Measurements from ENCODE around the gene TGM3. TPM values are rescaled to one million over a fixed set of nuclear protein-coding genes. Genes with fewer than 3 reads are reported as not detected.

Gene TGM3
- polyA plus RNA-seq, 1 donor (not counting 4 experiments of a cell fraction or from before 2014, with no cell fraction given): 0.08 TPM

DNA sequence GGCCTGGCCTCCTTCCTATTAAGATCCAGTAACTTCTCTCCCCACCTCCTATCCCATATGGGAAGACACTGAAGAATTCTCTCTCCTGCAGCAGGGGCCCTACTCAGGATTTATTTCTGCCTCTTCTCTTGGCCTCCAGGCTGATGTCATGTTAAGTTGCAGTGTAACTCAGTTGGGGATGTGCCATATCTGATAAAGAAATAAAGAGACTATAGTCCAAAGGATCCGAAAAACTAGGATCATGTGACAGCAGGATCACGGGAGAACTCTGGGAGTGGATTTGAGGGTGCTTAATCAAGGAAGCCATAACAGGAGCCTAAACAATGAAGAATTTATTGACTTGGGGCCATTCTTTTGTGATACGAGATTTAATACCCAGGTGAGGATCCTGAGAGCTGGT lies 46.4 kb downstream of the TGM3 start:
- dilution Hi-C loops (cut with MboI; ENCODE audit: extremely low pct_ligation_motif_present, low sequenced_read_pairs): no loop called here
- Histone ChIP-seq H3K9me3 (ENCODE audit: control insufficient read depth, low read depth, low read length) (no peaks in the 10 kb centered on the region), H3K9me1 (ENCODE audit: control insufficient read depth, extremely low read depth, insufficient read depth, low read length) (no peaks in the 10 kb centered on the region), H3K4me2 (ENCODE audit: control insufficient read depth, extremely low read depth, insufficient read depth, low read depth, low read length) (no peak overlapping the region), H3K4me3 (ENCODE audit: control insufficient read depth in 2 of 3, extremely low read depth in 1 of 3, insufficient read depth in 2 of 3, low read depth in 1 of 3, low read length in 3 of 3) (no peak overlapping the region), H3K4me1 (ENCODE audit: control insufficient read depth, extremely low read depth, insufficient read depth, low read length) (no peaks in the 10 kb centered on the region), H3K27me3 (ENCODE audit: control insufficient read depth, extremely low read depth, insufficient read depth, low read length) (peaks cover 5% of the 10 kb centered on the region), H3K79me2 (ENCODE audit: control insufficient read depth, insufficient read depth, low read length) (no peaks in the 10 kb centered on the region), H2AFZ (ENCODE audit: control insufficient read depth, low read length) (no peak overlapping the region), H3K27ac (ENCODE audit: control insufficient read depth, insufficient read depth, low read length) (no peak overlapping the region), H4K20me1 (ENCODE audit: control insufficient read depth, extremely low read depth, insufficient read depth, low read length) (no peaks in the 10 kb centered on the region), H3K36me3 (ENCODE audit: control insufficient read depth in 2 of 2, extremely low read depth in 1 of 2, insufficient read depth in 2 of 2, low read length in 2 of 2) (no peaks in the 10 kb centered on the region), H3K9ac (ENCODE audit: control insufficient read depth, extremely low read depth, insufficient read depth, low read length) (no peak overlapping the region)
- TF ChIP-seq CTCF (optimal IDR thresholded peaks at IDR 0.05 in 1 of 3, IDR thresholded peaks at IDR 0.05 in 1 of 3, conservative IDR thresholded peaks at IDR 0.05 in 1 of 3; ENCODE audit: extremely low read depth in 1 of 3, insufficient read depth in 2 of 3, low read length in 3 of 3): no peak
- no peak for TF ChIP-seq EZH2 (IDR thresholded peaks at IDR 0.05; ENCODE audit: low read length)
- FAIRE-seq (no peak), DNase-seq (ENCODE audit: low read depth, low spot score) (no peak)

- dilution Hi-C loops (cut with MboI; ENCODE audit: extremely low pct_ligation_motif_present, low sequenced_read_pairs): no loop called here
- no peak overlapping the region for H3K4me2 ChIP-seq (ENCODE audit: control insufficient read depth, extremely low read depth, insufficient read depth, low read depth, low read length)
- H2AFZ ChIP-seq (ENCODE audit: control insufficient read depth, low read length): no peak overlapping the region
- H3K79me2 ChIP-seq (ENCODE audit: control insufficient read depth, insufficient read depth, low read length): no peaks in the 10 kb centered on the region
- H3K9me3 ChIP-seq (ENCODE audit: control insufficient read depth, low read depth, low read length): no peaks in the 10 kb centered on the region
- no peak overlapping the region for H3K9ac ChIP-seq (ENCODE audit: control insufficient read depth, extremely low read depth, insufficient read depth, low read length)
- peaks cover 4% of the 10 kb centered on the region for H3K27me3 ChIP-seq (ENCODE audit: control insufficient read depth, extremely low read depth, insufficient read depth, low read length)
- H3K4me3 ChIP-seq (ENCODE audit: control insufficient read depth in 2 of 3, extremely low read depth in 1 of 3, insufficient read depth in 2 of 3, low read depth in 1 of 3, low read length in 3 of 3): no peak overlapping the region
- H4K20me1 ChIP-seq (ENCODE audit: control insufficient read depth, extremely low read depth, insufficient read depth, low read length): no peaks in the 10 kb centered on the region
- DNase-seq (ENCODE audit: low read depth, low spot score) (no peak), FAIRE-seq (no peak)
- H3K27ac ChIP-seq (ENCODE audit: control insufficient read depth, insufficient read depth, low read length): no peak overlapping the region
- H3K9me1 ChIP-seq (ENCODE audit: control insufficient read depth, extremely low read depth, insufficient read depth, low read length): no peaks in the 10 kb centered on the region
- H3K36me3 ChIP-seq (ENCODE audit: control insufficient read depth in 2 of 2, extremely low read depth in 1 of 2, insufficient read depth in 2 of 2, low read length in 2 of 2): no peaks in the 10 kb centered on the region
- H3K4me1 ChIP-seq (ENCODE audit: control insufficient read depth, extremely low read depth, insufficient read depth, low read length): no peaks in the 10 kb centered on the region
- no peak for TF ChIP-seq EZH2 (IDR thresholded peaks at IDR 0.05; ENCODE audit: low read length)
- TF ChIP-seq CTCF (optimal IDR thresholded peaks at IDR 0.05 in 1 of 3, IDR thresholded peaks at IDR 0.05 in 1 of 3, conservative IDR thresholded peaks at IDR 0.05 in 1 of 3; ENCODE audit: extremely low read depth in 1 of 3, insufficient read depth in 2 of 3, low read length in 3 of 3): no peak
Measured at GRCh38 chr20:2346188-2346587, 50.4 kb downstream of the TGM3 start.
